ENCODE measurements around the gene RSL1D1. TPM values are rescaled to one million over a fixed set of nuclear protein-coding genes. Genes with fewer than 3 reads are reported as not detected.

The RSL1D1 gene
- polyA plus RNA-seq, 2 of the 4 experiments (the other 2 are of a cell fraction) = 209 to 330 TPM

DNA sequence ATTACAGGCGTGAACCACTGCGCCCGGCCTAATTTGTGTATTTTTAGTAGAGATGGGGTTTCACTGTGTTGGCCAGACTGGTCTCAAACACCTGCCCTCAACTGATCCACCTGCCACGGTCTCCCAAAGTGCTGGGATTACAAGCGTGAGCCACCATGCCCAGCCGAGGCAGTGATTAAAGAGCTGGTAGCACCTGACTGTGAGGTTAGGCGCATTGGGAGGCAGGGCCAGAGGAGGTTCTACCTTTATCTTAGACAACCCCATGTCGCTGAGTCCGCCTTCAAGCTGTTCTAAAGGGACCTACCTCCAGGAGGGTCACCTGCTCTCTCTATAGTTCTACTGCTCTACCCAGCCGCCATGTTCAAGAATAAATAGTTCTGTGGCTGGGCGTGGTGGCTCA, 8.1 kb downstream of the RSL1D1 start:
- TF ChIP-seq, protein P1, sequence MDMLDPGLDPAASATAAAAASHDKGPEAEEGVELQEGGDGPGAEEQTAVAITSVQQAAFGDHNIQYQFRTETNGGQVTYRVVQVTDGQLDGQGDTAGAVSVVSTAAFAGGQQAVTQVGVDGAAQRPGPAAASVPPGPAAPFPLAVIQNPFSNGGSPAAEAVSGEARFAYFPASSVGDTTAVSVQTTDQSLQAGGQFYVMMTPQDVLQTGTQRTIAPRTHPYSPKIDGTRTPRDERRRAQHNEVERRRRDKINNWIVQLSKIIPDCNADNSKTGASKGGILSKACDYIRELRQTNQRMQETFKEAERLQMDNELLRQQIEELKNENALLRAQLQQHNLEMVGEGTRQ (IDR thresholded peaks at IDR 0.05) = no peak
- TF ChIP-seq FOXS1 (CRISPR knock-in tag; IDR thresholded peaks at IDR 0.05) (no peak), RFX5 (IDR thresholded peaks at IDR 0.05) (no peak), SREBF2 (IDR thresholded peaks at IDR 0.05) (no peak), ZSCAN20 (CRISPR knock-in tag; IDR thresholded peaks at IDR 0.05) (no peak), HEYL (CRISPR knock-in tag; IDR thresholded peaks at IDR 0.05) (no peak), EHMT2 (IDR thresholded peaks at IDR 0.05; ENCODE audit: low read depth) (no peak), CHD2 (IDR thresholded peaks at IDR 0.05; ENCODE audit: low read length, partially characterized antibody) (no peak), POLR2AphosphoS2 (conservative IDR thresholded peaks at IDR 0.05; ENCODE audit: low read length) (no peak), HOXA7 (CRISPR knock-in tag; IDR thresholded peaks at IDR 0.05) (no peak), RARB (CRISPR knock-in tag; IDR thresholded peaks at IDR 0.05) (no peak), ZFP36 (IDR thresholded peaks at IDR 0.05; ENCODE audit: borderline replicate concordance, partially characterized antibody) (no peak), RAD21 (conservative IDR thresholded peaks at IDR 0.05 in 1 of 2, IDR thresholded peaks at IDR 0.05 in 1 of 2) (no peak), CHD4 (IDR thresholded peaks at IDR 0.05; ENCODE audit: borderline replicate concordance) (no peak), JUNB (IDR thresholded peaks at IDR 0.05) (no peak), HOXB13 (CRISPR knock-in tag; IDR thresholded peaks at IDR 0.05; ENCODE audit: low read depth) (no peak)
- TF ChIP-seq, protein P2, sequence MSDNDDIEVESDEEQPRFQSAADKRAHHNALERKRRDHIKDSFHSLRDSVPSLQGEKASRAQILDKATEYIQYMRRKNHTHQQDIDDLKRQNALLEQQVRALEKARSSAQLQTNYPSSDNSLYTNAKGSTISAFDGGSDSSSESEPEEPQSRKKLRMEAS (IDR thresholded peaks at IDR 0.05) = no peak
- TF ChIP-seq, protein P3, sequence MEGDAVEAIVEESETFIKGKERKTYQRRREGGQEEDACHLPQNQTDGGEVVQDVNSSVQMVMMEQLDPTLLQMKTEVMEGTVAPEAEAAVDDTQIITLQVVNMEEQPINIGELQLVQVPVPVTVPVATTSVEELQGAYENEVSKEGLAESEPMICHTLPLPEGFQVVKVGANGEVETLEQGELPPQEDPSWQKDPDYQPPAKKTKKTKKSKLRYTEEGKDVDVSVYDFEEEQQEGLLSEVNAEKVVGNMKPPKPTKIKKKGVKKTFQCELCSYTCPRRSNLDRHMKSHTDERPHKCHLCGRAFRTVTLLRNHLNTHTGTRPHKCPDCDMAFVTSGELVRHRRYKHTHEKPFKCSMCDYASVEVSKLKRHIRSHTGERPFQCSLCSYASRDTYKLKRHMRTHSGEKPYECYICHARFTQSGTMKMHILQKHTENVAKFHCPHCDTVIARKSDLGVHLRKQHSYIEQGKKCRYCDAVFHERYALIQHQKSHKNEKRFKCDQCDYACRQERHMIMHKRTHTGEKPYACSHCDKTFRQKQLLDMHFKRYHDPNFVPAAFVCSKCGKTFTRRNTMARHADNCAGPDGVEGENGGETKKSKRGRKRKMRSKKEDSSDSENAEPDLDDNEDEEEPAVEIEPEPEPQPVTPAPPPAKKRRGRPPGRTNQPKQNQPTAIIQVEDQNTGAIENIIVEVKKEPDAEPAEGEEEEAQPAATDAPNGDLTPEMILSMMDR (IDR thresholded peaks at IDR 0.05) = no peak
- Histone ChIP-seq H3K4me3 (no peak overlapping the region), H3K4me2 (no peak overlapping the region), H3K4me1 (no peaks in the 10 kb centered on the region; the same call in 2 of the 3 replicates), H3K9me3 (no peaks in the 10 kb centered on the region), H3K27ac (no peak overlapping the region)
- no peak for DNase-seq (ENCODE audit: low read depth in 1 of 2, low spot score in 1 of 2)
- ATAC-seq = no peak; a peak in 1 of 6 replicates
- POLR2A ChIA-PET = interaction anchor here (0.9 to 1.1 kb wide), 2 partner anchors 47 to 1148 kb away, joined by 3 to 5 read pairs; partner anchors contain the start of gene ZC3H7A
- no peak for FAIRE-seq
- WGBS (ENCODE audit: missing lambda C conversion rate) = 96% methylated on average over 11 of the region's 11 CpGs
- CTCF ChIA-PET = interaction anchor here (1.1 kb wide), 1 partner anchor 11 kb away, joined by 3 read pairs; no protein-coding TSS in a partner anchor

DNA sequence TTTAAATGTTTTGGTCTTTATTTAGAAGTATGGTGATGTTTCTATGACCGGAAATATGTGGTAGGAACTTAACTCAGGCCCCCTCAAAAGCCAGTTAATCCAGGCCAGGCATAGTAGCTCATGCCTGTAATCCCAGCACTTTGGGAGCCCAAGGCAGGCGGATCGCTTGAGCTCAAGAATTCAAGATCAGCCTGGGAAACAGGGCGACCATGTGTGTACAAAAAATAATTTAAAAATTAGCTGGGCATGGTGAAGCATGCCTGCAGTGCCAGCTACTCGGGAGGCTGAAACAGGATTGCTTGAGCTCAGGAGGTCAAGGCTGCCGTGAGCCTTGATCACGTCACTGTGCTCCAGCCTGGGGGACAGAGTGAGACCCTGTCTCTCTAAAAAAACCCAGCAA, 10.3 kb downstream of the RSL1D1 start:
- FAIRE-seq = no peak
- no peak for ATAC-seq
- CTCF ChIA-PET = interaction anchor here (1.1 to 1.3 kb wide), 3 partner anchors 9 to 227 kb away, joined by 3 to 5 read pairs (median 4); partner anchors contain the start of gene RSL1D1
- Histone ChIP-seq H3K9me3 (no peaks in the 10 kb centered on the region), H3K4me3 (no peak overlapping the region), H3K4me2 (no peak overlapping the region), H3K27ac (no peak overlapping the region), H3K4me1 (peaks cover 6% of the 10 kb centered on the region; the same call in 1 of the 3 replicates)
- POLR2A ChIA-PET = interaction anchor here (0.7 kb wide), 1 partner anchor 10 kb away, joined by 3 read pairs; the partner anchor contains the start of gene RSL1D1
- WGBS (ENCODE audit: missing lambda C conversion rate) = 97% methylated on average over 7 of the region's 7 CpGs
- TF ChIP-seq BHLHE40 (IDR thresholded peaks at IDR 0.05; ENCODE audit: low read depth, low read length) (no peak), GATA3 (IDR thresholded peaks at IDR 0.05; ENCODE audit: borderline replicate concordance) (no peak), JUN (IDR thresholded peaks at IDR 0.05) (no peak), RFX5 (IDR thresholded peaks at IDR 0.05) (no peak), NFE2L2 (conservative IDR thresholded peaks at IDR 0.05; ENCODE audit: low read length) (no peak), NR3C1 (IDR thresholded peaks at IDR 0.05) (no peak), RAD21 (conservative IDR thresholded peaks at IDR 0.05 in 1 of 2, IDR thresholded peaks at IDR 0.05 in 1 of 2) (no peak), POLR2AphosphoS2 (conservative IDR thresholded peaks at IDR 0.05; ENCODE audit: low read length) (no peak)
- TF ChIP-seq, protein P1 (IDR thresholded peaks at IDR 0.05) = no peak
- TF ChIP-seq, protein P2 (IDR thresholded peaks at IDR 0.05) = no peak
- DNase-seq (ENCODE audit: low read depth in 1 of 2, low spot score in 1 of 2) = no peak
